Fibroblast of upper back skin (primary cell): ENCODE data around the gene PNMA6E.

Experiments
- DNase-seq: peaks from one replicate; pipeline ENCODE4 v3.0.0-alpha.2; 2013

The PNMA6E gene

GRCh38 chrX:153382563-153383482 lies 18.3 kb downstream of the PNMA6E start:
- DNase-seq = no peak

DNA sequence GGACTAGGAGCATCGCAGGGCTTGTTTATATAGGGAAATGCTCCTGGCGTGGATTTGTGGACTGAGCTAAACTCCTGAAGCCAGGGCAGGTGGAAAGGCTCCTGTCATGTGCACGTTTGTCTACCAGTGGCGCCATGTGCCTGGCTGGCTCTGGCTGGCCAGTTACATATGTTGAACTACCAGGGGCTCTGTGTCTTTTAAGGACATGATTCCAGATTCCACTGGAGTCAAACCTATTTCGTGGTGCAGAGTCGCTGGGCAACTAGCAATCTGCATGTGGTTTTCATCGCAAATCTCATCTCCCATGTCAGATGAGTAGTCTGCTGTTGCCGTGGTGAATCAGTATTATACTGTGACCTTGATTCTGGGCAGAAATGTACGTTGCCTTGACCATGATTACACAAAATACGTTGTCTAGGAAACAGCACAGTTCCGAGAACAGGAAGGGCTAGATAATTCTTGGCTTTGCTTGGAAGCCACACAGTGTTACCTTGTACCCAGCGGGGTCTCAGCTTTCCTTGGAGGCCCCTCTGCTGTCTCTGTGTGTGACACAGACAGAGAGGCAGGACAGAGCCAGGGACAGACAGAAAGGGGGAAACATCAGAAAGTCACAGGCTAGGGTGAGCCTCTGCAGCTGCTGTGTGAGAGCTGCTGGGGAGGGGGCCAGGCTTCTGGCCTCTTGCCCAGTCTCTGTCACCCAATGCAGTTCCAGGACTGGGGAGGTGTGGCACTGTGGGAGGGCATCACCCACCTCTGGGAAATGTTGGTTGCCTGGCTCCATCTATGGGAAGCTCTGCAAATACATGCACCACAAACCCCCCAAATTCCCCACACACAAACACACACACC lies 19.2 kb downstream of the PNMA6E start:
- peak; percentile 70 for DNase-seq

DNA sequence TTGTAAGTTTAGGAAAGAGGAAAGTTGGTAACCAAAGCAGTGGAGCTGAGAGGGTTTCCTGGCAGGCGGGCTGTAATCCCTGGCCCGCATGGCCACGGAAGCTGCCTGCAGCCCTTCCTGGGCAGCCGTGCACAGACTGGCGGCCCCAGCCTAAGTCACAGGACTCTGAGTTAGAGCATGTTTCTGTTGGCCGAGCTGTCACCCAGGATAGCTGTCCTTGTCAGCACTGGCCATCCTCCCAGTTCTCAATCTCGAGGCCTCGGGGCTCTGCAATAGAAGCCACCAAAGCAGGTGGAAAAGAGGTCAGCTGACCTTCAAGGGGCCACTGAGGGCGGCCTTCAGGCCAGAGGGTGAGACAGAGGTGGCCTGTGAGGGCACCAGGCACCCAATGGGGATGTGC lies 20.5 kb downstream of the PNMA6E start:
- DNase-seq = no peak

DNA sequence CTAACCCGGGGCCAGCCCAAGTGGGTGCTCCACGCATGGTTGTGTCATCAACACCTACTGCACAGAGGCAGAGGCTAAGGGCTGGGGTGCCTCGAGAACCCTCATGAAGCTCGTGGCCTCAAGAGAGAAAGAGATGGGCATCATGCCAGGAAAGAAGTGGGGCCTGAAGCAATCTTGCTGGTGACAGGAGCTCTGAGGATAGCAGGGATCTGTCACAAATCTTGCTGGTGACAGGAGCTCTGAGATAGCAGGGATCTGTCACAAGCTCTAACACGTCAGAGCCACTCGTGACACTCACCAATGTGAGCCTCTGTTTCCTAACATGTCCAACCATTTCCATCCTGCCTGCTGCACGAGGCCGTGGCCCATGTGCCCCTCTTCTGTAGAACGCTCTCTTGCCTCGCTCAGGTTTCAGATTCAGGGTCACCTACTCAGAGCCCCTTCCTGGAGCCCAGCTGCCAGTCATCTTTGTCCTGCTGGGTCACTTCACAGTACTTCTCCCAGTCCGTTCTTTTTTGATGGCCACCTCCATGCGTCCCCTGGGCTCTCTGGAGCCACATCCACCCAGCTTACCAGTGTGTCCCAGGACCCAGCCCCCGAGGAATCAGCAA lies 21.1 kb downstream of the PNMA6E start:
- no peak for DNase-seq

DNA sequence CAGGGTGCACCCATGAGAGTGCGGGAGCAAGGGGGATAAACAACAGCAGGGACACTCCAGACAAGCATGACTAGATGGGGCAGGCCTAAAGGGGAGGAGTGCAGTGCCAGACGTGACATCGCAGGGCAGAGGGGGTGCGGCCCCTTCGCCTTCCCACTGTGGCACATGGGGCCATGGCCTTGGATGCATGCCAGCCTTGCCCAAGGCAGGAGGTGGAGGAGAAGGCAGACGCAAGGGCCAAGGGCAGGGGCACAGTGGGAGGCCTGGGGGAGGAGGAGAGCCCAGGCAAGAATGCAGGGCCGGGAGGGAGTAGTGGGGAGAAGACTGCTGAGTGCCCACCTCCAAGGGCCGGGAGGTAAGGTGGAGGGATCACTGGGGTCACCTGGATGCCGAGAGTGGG lies 21.6 kb downstream of the PNMA6E start:
- no peak for DNase-seq

GRCh38 chrX:153378607-153379006 lies 22.5 kb downstream of the PNMA6E start:
- DNase-seq = no peak

DNA sequence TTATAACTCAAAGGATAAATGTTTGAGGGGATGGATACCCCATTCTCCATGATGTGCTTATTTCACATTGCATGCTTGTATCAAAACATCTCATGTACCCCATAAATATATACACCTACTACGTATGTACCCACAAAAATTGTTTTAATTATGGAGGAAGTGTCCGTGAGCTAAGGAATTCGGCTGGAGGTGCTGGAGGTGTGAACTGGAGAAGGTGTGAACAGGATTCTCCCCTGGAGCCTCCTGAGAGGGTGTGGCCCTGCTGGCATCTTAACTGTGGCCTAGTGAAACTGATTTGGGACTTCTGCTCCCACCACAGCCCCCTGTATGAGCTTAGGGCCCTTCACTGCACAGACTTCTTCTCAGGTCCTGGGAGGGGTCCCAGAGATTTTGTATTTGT lies 23.4 kb downstream of the PNMA6E start:
- no peak for DNase-seq

DNA sequence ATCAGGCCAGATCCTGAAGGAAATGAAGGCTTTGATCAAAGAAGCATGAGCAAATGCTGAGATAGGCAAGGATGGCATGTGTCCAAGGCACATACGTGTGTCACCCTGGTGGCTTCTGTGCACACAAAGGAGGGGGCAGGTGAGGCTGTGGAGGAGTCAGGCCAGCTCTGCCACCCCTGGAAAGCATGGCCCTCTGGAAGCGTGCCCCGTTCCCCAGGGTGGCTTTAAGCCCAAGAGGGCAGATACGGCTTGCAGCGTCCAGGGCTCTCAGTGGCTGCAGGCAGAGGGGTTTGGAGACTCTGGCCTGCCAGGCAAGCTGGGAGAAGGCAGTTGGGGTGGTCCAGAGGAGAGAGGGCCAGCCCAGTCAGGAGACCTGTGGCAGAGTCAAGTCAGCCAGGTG lies 25.6 kb downstream of the PNMA6E start:
- DNase-seq = no peak

GRCh38 chrX:153374426-153374825 lies 26.7 kb downstream of the PNMA6E start:
- no peak for DNase-seq

GRCh38 chrX:153372949-153373348 lies 28.2 kb downstream of the PNMA6E start:
- DNase-seq = no peak

GRCh38 chrX:153371256-153371655 lies 29.9 kb downstream of the PNMA6E start:
- no peak for DNase-seq

- DNase-seq = no peak
Measured at GRCh38 chrX:153370293-153371055, 30.7 kb downstream of the PNMA6E start.

DNA sequence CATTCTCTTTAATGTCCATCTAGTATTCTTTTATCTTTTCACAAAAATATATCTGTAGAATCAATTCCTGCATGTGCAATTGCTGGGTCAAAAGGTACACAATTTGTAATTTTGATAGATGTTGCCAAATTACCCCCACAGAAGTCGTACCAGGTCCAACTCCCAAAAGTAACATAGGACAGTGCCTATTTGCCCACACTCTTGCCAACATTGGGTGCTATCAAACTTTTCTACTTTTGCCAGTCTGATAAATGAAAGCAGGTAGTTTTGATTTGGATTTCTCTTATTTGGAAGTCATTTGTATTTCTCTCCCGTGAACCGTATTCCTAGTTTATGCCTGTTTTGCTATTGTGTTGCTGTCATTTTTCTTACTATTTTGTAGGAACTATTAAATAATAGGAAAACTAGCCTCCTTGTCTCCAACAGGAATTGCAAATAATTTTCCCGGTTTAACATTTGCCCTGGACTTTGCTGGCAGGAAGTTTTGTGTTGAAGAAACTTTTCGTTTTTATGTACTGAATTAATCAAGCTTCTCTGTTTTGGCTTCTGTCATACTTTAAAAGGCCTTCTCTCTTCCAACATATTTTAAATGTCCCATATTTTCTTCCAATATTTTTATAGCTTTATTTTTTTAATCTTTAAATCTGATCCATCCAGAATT lies 34.1 kb downstream of the PNMA6E start:
- no peak for DNase-seq

DNA sequence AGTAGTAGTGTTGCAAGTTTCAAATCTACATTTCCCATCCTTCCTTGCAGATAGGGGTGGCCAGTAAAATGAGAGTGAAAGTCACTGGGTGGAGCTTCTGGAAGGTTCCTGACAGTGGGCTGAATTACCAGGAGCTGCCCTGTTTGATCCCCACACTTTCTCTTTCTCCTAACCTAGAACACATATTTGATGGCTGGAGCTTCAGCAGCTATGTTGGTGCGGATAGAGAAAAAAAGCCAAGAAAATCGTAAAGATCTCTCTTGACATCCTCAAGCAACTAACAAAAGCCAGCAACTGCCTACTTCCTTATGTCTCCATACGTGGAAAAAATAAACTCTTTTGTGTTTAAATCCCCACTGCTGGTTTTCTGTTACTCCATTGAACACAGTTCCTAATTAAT lies 35.0 kb downstream of the PNMA6E start:
- no peak for DNase-seq

DNA sequence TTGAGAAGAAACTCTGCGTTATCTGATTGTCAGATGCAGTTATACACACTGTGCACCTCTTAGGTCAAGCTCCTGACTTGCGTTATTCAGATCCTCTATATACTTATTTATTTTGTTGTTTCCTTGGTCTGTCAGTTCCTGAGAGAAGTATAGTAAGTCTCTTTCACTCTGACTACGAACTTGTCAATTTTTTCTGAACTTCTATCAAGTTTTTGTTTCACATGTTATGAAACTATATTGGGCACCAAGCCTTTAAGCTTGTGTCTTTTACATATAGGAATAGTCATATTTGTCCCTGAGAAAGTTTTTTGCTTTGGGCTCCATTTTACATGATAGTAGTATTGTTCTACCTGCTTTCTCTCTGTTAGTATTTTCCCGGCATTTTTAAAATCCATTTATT lies 35.5 kb downstream of the PNMA6E start:
- DNase-seq = no peak

GRCh38 chrX:153361781-153362397 lies 39.3 kb downstream of the PNMA6E start:
- no peak for DNase-seq

DNA sequence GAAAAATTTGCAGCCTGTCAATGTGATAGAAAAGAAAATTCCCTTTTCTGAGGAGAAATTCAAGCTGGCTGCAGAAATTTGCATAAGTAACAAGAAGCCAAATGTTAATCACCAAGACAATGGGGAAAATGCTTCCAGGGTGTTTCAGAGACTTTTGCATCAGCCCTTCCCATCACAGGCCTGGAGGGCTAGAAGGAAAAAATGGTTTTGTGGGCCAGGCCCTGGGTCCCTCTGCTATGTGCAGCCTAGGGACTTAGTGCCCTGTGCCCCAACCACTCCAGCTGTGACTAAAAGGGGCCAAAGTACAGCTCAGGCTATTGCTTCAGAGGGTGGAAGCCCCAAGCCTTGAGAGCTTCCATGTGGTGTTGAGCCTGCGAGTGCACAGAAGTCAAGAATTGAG lies 43.3 kb downstream of the PNMA6E start:
- DNase-seq = no peak

DNA sequence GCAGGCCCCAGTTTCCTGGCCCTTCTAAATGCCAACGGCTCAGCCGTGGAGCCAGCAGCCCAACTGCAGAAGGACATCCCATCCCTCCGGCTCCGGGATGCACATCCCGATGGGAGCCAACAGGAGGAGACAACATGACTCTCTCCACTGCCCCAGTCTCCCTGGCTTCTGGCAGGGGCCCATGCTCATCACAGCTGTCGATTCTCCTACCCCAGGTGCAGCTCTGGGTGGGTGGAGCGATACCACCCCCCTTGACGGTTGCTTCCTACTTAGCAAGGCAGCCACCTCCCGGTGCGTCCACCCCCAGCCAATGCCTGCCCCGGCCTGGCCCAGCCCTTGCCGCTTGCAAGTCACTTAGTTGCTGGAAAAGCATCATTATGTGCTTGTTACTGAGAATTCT lies 47.7 kb downstream of the PNMA6E start:
- DNase-seq = no peak

GRCh38 chrX:153352858-153353257 lies 48.3 kb downstream of the PNMA6E start:
- DNase-seq = no peak

GRCh38 chrX:153351981-153352380 lies 49.2 kb downstream of the PNMA6E start:
- DNase-seq = no peak

- DNase-seq = no peak
Measured at GRCh38 chrX:153349952-153350351, 51.2 kb downstream of the PNMA6E start.

- DNase-seq = no peak
Measured at GRCh38 chrX:153348421-153348820, 52.7 kb downstream of the PNMA6E start.
